Body of pancreas (tissue), 4 donors: ENCODE data around the gene CLDN6. TPM values are rescaled to one million over a fixed set of nuclear protein-coding genes. Genes with fewer than 3 reads are reported as not detected.

Source experiments
- ATAC-seq: fragments of 150-250 bp; one replicate; pipeline ENCODE4 v1.9.1; 2016
- DNase-seq, 4 donors: peaks; one replicate each; pipeline ENCODE4 v3.0.0-alpha.2; 2019
- H3K27ac ChIP-seq, 4 donors: fragments of 200-600 bp; sonication (generic); 1 replicate in 3 of 4; 2 replicates in 1 of 4; pipeline versions ENCODE4 v1.5.1 to v1.6.1; 2016 to 2019; ENCODE audit warnings: mild to moderate bottlenecking in 1 of 4, mixed read lengths in 1 of 4, moderate library complexity in 1 of 4
- H3K27me3 ChIP-seq, 2 donors: fragments of 200-600 bp; sonication (generic); one replicate each; pipeline ENCODE4 v1.6.0; 2016; ENCODE audit warnings: mild to moderate bottlenecking in 1 of 2
- H3K36me3 ChIP-seq, 2 donors: fragments of 200-600 bp; sonication (generic); replicated peaks in 1 of 2; 2 replicates each; pipeline ENCODE4 v1.5.1; 2016; ENCODE audit warnings: low read depth in 2 of 2; ENCODE audit not compliant: insufficient read depth in 1 of 2
- H3K4me1 ChIP-seq: fragments of 200-600 bp; sonication (generic); one replicate; pipeline ENCODE4 v1.6.0; 2016
- H3K4me3 ChIP-seq, 2 donors: fragments of 200-600 bp; sonication (generic); 1 replicate in 1 of 2; 2 replicates in 1 of 2; pipeline ENCODE4 v1.5.1; 2016 to 2019
- H3K9me3 ChIP-seq, 3 donors: fragments of 200-600 bp; sonication (generic); 1 replicate in 2 of 3; 2 replicates in 1 of 3; pipeline ENCODE4 v1.5.1; 2016
- POLR2A ChIP-seq, 3 donors: fragments of 450-650 bp; IDR thresholded peaks; one replicate each; pipeline ENCODE4 v1.6.1; 2016; ENCODE audit warnings: antibody characterized with exemption in 3 of 3, mild to moderate bottlenecking in 2 of 3
- WGBS, 2 donors: methylation state at CpG; one replicate each; pipeline ENCODE4 v1.1.5; 2017; 5-methylcytosine and 5-hydroxymethylcytosine counted together
- intact Hi-C: fragments of 100-400 bp; cut with DNase I; formaldehyde crosslinking; loops from one replicate; pipeline ENCODE4 v1.15.1; 2023
- total RNA-seq, 2 donors: library from RNA; depleted of rRNA; stranded (reverse); fragments of >200 nt; gene quantifications; one replicate each; pipeline ENCODE4 v1.1.0, GENCODE V29; 2016
- TF ChIP-seq, protein P1 (sequence below), 7 experiments: fragments of 450-650 bp in 4 of 7; fragments of 200-600 bp in 3 of 7; sonication (generic) in 3 of 7; IDR thresholded peaks; one replicate each; pipeline ENCODE4 v1.5.1; 2016 to 2019; ENCODE audit warnings: antibody characterized with exemption in 7 of 7

The CLDN6 gene
- total RNA-seq, 2 donors from 2014 or later, result 0.33 to 0.78 TPM

- no peaks in the 10 kb centered on the region for H3K36me3 ChIP-seq
- peak overlapping the region; percentile 95 for H3K27ac ChIP-seq
- H3K9me3 ChIP-seq, result no peaks in the 10 kb centered on the region
- 11 to 12% methylated on average over 5 to 19 of the region's 19 CpGs for WGBS, 2 donors
- TF ChIP-seq, protein P1, sequence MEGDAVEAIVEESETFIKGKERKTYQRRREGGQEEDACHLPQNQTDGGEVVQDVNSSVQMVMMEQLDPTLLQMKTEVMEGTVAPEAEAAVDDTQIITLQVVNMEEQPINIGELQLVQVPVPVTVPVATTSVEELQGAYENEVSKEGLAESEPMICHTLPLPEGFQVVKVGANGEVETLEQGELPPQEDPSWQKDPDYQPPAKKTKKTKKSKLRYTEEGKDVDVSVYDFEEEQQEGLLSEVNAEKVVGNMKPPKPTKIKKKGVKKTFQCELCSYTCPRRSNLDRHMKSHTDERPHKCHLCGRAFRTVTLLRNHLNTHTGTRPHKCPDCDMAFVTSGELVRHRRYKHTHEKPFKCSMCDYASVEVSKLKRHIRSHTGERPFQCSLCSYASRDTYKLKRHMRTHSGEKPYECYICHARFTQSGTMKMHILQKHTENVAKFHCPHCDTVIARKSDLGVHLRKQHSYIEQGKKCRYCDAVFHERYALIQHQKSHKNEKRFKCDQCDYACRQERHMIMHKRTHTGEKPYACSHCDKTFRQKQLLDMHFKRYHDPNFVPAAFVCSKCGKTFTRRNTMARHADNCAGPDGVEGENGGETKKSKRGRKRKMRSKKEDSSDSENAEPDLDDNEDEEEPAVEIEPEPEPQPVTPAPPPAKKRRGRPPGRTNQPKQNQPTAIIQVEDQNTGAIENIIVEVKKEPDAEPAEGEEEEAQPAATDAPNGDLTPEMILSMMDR (IDR thresholded peaks at IDR 0.05), result no peak
- TF ChIP-seq POLR2A (IDR thresholded peaks at IDR 0.05), result peak in 1 of 3 donors; percentile 42
- DNase-seq (peak; percentile 87 to 94 (median 91)), ATAC-seq (peak; percentile 62)
- H3K4me1 ChIP-seq, result peaks cover 72% of the 10 kb centered on the region
- intact Hi-C loops, result no loop called here
- no peaks in the 10 kb centered on the region for H3K27me3 ChIP-seq
- peak overlapping the region; percentile 52 to 92 for H3K4me3 ChIP-seq
Observed at GRCh38 chr16:3035289-3035971, 17.4 kb upstream of the CLDN6 start.

GRCh38 chr16:3032624-3033023 lies 14.6 kb upstream of the CLDN6 start:
- TF ChIP-seq, protein P1 (IDR thresholded peaks at IDR 0.05), result no peak
- TF ChIP-seq POLR2A (IDR thresholded peaks at IDR 0.05), result no peak

DNA sequence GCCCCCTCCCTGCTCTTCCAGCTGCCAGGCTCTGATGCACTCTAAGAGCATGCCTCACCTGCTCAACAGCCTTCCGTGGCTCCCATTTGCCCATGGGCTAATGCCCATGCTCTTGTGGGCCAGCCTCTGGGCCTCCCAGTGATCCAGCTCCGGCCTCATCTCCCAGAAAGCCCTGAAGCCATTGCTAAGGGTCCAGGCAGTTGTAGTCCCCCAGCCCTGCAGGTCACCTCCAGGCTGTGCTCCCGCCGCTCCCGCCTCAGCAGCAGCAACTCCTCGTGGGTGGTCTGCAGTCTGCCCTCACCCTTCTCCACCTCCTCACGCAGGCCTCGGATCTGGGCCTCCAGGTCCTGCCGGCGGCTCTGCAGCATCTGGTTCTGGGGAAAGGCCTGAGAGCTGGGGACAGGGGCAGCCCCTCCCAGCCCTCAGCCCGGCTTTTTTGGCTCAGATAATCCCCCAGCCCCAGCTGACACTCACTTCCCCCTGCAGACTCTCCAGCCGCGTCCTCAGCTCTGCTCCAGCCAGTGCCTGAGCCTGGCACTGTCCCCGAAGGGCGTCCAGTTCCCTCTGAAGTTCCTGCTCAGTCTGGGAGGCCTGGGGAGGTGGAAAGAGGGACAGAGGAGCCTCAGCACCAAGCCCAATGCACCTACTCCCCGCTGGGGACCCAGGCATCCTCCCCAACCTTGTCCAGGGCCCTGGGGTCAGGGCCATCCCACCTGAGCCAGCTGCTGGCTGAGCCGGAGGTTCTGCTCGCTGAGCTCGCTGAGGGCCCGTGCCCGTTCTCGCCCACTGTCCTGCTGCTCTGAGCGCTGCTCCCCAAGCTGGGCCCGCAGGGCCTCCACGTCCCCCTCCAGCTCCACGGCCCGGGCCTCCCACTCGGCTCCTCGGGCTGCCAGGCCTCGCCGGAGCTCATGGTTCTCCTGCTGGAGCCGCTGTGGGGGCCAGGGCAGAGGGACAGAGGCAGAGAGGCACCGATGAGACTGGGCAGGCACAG lies 12.5 kb upstream of the CLDN6 start:
- Histone ChIP-seq H3K27me3 (no peaks in the 10 kb centered on the region), H3K36me3 (peaks cover 0 to 9% of the 10 kb centered on the region in 2 donors), H3K9me3 (no peaks in the 10 kb centered on the region), H3K4me3 (no peak overlapping the region), H3K27ac (peak overlapping the region in 1 of 4 donors; percentile 56), H3K4me1 (peaks cover 70% of the 10 kb centered on the region)
- TF ChIP-seq, protein P1 (IDR thresholded peaks at IDR 0.05), result no peak
- TF ChIP-seq POLR2A (IDR thresholded peaks at IDR 0.05), result no peak
- ATAC-seq (no peak), DNase-seq (no peak)
- intact Hi-C loops, result no loop called here
- WGBS, 2 donors, result 85 to 86% methylated on average over 11 to 33 of the region's 33 CpGs

More at GRCh38 chr16:3032624-3033023, 14.6 kb upstream of the CLDN6 start:
- intact Hi-C loops, result no loop called here
- peaks cover 0 to 6% of the 10 kb centered on the region in 2 donors for H3K36me3 ChIP-seq
- H3K27me3 ChIP-seq, result no peaks in the 10 kb centered on the region
- H3K27ac ChIP-seq, result no peak overlapping the region
- no peaks in the 10 kb centered on the region for H3K9me3 ChIP-seq
- no peak for ATAC-seq
- no peak overlapping the region for H3K4me3 ChIP-seq
- DNase-seq, result no peak
- peaks cover 77% of the 10 kb centered on the region for H3K4me1 ChIP-seq
- 64 to 76% methylated on average over 7 of the region's 7 CpGs for WGBS, 2 donors

DNA sequence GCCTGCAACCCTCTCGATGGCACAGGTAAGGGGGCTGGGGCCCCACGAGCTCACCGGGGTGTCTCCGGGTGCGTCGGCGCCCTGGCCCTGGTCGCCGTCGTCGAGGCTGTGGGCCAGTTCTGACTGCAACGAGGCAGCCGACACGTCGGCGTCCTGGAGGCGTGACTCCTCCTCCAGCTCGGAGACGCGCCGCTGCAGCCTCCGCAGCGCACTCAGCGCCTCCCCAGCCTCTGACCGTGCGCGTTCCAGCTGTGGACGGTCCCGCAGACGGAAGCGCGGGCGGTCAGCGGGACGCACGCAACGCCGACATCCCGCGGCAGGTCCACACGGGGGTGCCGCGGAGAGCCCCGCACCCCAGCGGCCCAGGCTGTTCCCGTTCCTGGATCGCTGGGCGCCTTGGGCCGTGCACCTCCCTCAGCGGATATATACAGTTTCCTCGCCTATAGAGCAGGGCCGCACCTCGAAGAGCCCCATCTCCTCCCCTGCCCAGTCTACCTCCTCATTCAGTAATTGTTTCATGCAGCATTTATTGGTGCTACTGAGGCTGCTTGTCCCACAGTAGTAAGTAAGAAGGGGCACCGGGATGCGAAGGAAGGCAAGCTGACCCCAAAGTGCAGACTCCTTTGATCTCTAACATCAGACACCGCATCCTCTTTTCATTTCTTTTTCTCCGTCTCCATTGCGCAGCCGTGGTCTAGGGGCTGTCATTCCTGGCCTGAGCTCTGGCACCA lies 11.7 kb upstream of the CLDN6 start:
- Histone ChIP-seq H3K36me3 (peaks cover 0 to 9% of the 10 kb centered on the region in 2 donors), H3K27me3 (no peaks in the 10 kb centered on the region), H3K9me3 (no peaks in the 10 kb centered on the region), H3K4me1 (peaks cover 74% of the 10 kb centered on the region), H3K4me3 (no peak overlapping the region), H3K27ac (no peak overlapping the region)
- 64 to 84% methylated on average over 23 to 39 of the region's 59 CpGs for WGBS, 2 donors
- DNase-seq (peak in 1 of 4 donors; percentile 24), ATAC-seq (no peak)
- intact Hi-C loops, result no loop called here
- TF ChIP-seq POLR2A (IDR thresholded peaks at IDR 0.05), result no peak
- TF ChIP-seq, protein P1 (IDR thresholded peaks at IDR 0.05), result no peak
